Activated naive CD8-positive, alpha-beta T cell (primary cell): Measurements from ENCODE around the gene GPSM3.
"Not testable (repeated sequence)": the region's sequence is repeated elsewhere in the genome, so short reads cannot be mapped to it uniquely, and the experiment has no call there.

ENCODE experiments used
- H3K27ac Mint-ChIP-seq: one replicate; pipeline ENCODE4 v1.8.0; 2021; ENCODE audit warnings: mixed read lengths
- H3K27me3 Mint-ChIP-seq: one replicate; pipeline ENCODE4 v1.8.0; 2021; ENCODE audit warnings: mixed read lengths
- H3K36me3 Mint-ChIP-seq: one replicate; pipeline ENCODE4 v1.8.0; 2021; ENCODE audit warnings: mixed read lengths
- H3K4me1 Mint-ChIP-seq: one replicate; pipeline ENCODE4 v1.8.0; 2021; ENCODE audit warnings: low read depth, mixed read lengths
- H3K4me3 Mint-ChIP-seq: one replicate; pipeline ENCODE4 v1.8.0; 2021; ENCODE audit warnings: mild to moderate bottlenecking, mixed read lengths
- H3K9me3 Mint-ChIP-seq: one replicate; pipeline ENCODE4 v1.8.0; 2021; ENCODE audit warnings: low read depth, mixed read lengths

Gene GPSM3

DNA sequence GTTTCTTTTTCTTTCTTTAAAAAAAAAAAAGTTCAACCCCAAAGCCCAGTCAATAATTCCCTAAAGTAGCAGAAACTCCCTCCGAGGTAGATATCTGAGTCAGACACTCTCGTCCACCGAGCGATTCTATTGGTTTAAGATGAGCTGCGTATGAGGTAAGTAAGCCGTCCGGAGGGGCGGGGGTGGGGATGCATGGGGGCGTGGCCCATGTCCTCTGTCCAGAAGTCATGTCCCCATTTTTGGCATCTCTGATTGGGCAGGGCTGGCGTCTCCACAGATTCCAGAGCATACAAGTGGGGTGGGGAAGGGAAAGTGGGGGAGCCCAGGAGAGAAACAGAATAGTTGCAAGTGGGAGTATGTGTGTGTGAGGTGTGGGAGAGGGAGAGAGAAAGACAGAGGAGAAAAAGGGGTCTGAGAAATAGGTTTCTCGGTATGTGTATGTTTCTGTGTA is 6.7 kb downstream of the GPSM3 start:
- Mint-ChIP-seq H3K4me3 (peak overlapping the region; percentile 65), H3K36me3 (peaks cover 13% of the 10 kb centered on the region), H3K27ac (peak overlapping the region; percentile 94), H3K4me1 (peaks cover 52% of the 10 kb centered on the region)
- H3K27me3 Mint-ChIP-seq, H3K9me3 Mint-ChIP-seq: not testable (repeated sequence)

GRCh38 chr6:32184084-32184640 is 8.3 kb downstream of the GPSM3 start, which contains the start of gene AGER:
Gene AGER, minus strand, starts transcription at chr6:32184253. Its CDS starts 31 bp downstream, at chr6:32184222.
- H3K4me1 Mint-ChIP-seq = peaks cover 64% of the 10 kb centered on the region
- H3K36me3 Mint-ChIP-seq = peaks cover 15% of the 10 kb centered on the region
- no peaks in the 10 kb centered on the region for H3K27me3 Mint-ChIP-seq
- no peak within 1 kb of the TSS for H3K4me3 Mint-ChIP-seq
- no peaks in the 10 kb centered on the region for H3K9me3 Mint-ChIP-seq
- peak within 1 kb of the TSS; percentile 61 for H3K27ac Mint-ChIP-seq

DNA sequence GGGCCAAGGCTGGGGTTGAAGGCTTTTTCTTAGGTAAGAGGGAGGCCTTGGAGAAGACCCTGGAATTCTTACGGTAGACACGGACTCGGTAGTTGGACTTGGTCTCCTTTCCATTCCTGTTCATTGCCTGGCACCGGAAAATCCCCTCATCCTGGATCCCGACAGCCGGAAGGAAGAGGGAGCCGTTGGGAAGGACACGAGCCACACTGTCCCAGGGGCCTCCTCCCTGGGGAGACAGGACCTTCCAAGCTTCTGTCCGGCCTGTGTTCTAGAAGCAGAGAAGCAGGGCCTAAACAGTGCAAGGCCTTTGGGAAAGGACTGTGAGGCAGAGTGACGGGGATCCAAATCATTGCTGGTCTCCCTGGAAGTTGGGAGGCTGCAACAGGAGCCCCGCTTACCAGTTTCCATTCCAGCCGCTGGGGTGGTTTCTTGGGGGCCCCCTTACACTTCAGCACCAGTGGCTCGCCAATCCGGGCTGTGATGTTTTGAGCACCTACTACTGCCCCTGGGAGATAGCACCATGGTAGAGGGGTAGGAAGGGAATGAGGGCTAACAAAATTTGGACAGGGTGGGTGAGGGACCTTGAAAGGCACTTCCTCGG is 8.9 kb downstream of the GPSM3 start:
- Mint-ChIP-seq H3K4me1 (peaks cover 64% of the 10 kb centered on the region), H3K36me3 (peaks cover 13% of the 10 kb centered on the region), H3K9me3 (no peaks in the 10 kb centered on the region), H3K4me3 (no peak overlapping the region), H3K27me3 (no peaks in the 10 kb centered on the region), H3K27ac (peak overlapping the region; percentile 46)

DNA sequence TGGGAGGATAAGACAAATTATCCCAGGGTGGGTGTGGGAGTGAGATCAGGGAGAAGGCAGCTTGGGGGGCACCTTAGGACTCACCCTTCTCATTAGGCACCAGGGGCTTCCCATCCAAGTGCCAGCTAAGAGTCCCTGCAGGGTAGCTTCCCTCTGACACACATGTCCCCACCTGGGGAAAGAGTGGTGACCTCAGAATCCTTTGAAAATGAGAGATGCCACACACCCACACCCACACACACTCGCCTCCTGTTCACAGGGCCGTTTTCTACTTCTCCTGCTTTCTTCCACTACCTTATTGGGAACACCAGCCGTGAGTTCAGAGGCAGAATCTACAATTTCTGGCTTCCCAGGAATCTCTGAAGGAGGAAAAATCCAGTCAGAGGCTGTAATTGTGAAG is 9.4 kb downstream of the GPSM3 start:
- peaks cover 13% of the 10 kb centered on the region for H3K36me3 Mint-ChIP-seq
- H3K9me3 Mint-ChIP-seq = no peaks in the 10 kb centered on the region
- no peaks in the 10 kb centered on the region for H3K27me3 Mint-ChIP-seq
- no peak overlapping the region for H3K4me3 Mint-ChIP-seq
- H3K27ac Mint-ChIP-seq = peak overlapping the region; percentile 50
- H3K4me1 Mint-ChIP-seq = peaks cover 59% of the 10 kb centered on the region

- Mint-ChIP-seq H3K27ac (peak overlapping the region; percentile 50), H3K9me3 (no peaks in the 10 kb centered on the region), H3K4me3 (no peak overlapping the region), H3K27me3 (no peaks in the 10 kb centered on the region), H3K4me1 (peaks cover 56% of the 10 kb centered on the region), H3K36me3 (peaks cover 12% of the 10 kb centered on the region)
These were observed 9.9 kb downstream of the GPSM3 start for GRCh38 chr6:32182555-32182981.

DNA sequence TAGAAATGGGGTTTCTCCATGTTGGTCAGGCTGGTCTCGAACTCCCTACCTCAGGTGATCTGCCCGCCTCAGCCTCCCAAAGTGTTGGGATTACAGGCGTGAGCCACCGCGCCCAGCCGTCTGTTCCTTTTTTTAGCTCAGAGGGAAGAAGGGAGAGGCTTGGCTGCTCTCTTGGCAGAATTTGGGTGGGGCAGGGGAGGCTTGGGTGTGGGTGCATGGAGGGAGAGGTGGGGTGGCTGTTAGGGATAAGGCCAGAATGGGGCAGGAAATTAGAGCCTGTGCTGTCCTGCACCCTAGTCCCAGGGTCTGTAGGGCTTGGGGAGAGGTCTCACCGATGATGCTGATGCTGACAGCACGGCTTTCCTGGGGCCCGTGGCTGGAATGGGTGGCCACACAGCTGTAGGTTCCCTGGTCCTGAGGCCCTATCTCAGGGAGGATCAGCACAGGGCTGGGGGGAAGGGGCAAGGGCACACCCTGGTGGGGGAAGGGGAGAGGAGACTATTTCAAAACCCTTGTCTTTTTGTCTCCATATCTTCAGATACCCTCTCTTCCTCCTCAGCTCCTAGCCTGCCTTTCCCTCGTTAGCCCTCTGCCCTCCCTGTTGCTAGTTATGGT is 10.4 kb downstream of the GPSM3 start:
- H3K4me3 Mint-ChIP-seq = no peak overlapping the region
- H3K36me3 Mint-ChIP-seq = peaks cover 8% of the 10 kb centered on the region
- H3K27me3 Mint-ChIP-seq = no peaks in the 10 kb centered on the region
- peak overlapping the region; percentile 77 for H3K27ac Mint-ChIP-seq
- no peaks in the 10 kb centered on the region for H3K9me3 Mint-ChIP-seq
- H3K4me1 Mint-ChIP-seq = peaks cover 56% of the 10 kb centered on the region

GRCh38 chr6:32181148-32181702 is 11.2 kb downstream of the GPSM3 start:
- no peak overlapping the region for H3K4me3 Mint-ChIP-seq
- H3K4me1 Mint-ChIP-seq = peaks cover 56% of the 10 kb centered on the region
- H3K27me3 Mint-ChIP-seq = no peaks in the 10 kb centered on the region
- H3K27ac Mint-ChIP-seq = peak overlapping the region; percentile 77
- peaks cover 8% of the 10 kb centered on the region for H3K36me3 Mint-ChIP-seq
- no peaks in the 10 kb centered on the region for H3K9me3 Mint-ChIP-seq

GRCh38 chr6:32179766-32180405 is 12.6 kb downstream of the GPSM3 start:
- Mint-ChIP-seq H3K27ac (peak overlapping the region; percentile 90), H3K4me1 (peaks cover 52% of the 10 kb centered on the region), H3K36me3 (peaks cover 4% of the 10 kb centered on the region), H3K4me3 (peak overlapping the region; percentile 91), H3K9me3 (no peaks in the 10 kb centered on the region), H3K27me3 (no peaks in the 10 kb centered on the region)

GRCh38 chr6:32178547-32179440 is 13.6 kb downstream of the GPSM3 start:
- Mint-ChIP-seq H3K36me3 (peaks cover 4% of the 10 kb centered on the region), H3K4me3 (peak overlapping the region; percentile 91), H3K27ac (peak overlapping the region; percentile 90), H3K27me3 (no peaks in the 10 kb centered on the region), H3K4me1 (peaks cover 62% of the 10 kb centered on the region), H3K9me3 (no peaks in the 10 kb centered on the region)

- H3K4me1 Mint-ChIP-seq = peaks cover 71% of the 10 kb centered on the region
- no peaks in the 10 kb centered on the region for H3K27me3 Mint-ChIP-seq
- peak within 1 kb of the TSS; percentile 91 for H3K4me3 Mint-ChIP-seq
- H3K27ac Mint-ChIP-seq = peak within 1 kb of the TSS; percentile 90
- peaks cover 4% of the 10 kb centered on the region for H3K36me3 Mint-ChIP-seq
- H3K9me3 Mint-ChIP-seq = no peaks in the 10 kb centered on the region
These were observed 14.5 kb downstream of the GPSM3 start, which contains the start of gene RNF5 for GRCh38 chr6:32177788-32178546. Gene RNF5, plus strand, starts transcription at chr6:32178405. Its CDS starts 107 bp downstream, at chr6:32178512.

DNA sequence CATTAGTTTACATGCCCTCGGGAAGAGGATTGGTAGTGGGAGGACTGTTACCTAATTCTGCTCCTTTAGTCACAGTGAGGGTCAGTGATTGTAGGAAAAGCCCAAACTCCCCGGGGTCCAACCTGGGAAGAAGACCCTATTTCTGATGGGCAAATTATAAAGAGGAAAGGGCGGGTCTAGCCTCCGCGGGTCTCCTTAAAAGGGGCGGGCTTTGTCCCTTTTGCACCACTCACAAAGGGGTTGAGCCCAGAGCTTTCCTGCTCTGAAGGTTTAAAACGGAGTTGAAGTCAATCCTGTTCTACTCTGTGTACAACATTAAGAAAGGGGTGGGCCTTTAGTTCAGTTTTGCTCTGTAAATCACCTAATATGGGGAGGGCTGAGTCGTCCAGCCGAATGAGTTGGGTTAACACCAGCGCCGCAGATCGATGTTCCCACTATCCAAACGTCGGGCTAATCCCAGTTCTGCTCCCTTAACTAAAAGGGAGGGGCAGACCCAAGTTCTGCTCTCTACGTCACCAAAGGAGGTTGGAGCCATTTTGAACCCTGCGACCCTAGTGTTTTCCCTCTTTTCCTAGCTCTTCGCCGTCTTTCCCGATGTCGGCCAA is 15.2 kb downstream of the GPSM3 start:
- Mint-ChIP-seq H3K36me3 (peaks cover 4% of the 10 kb centered on the region), H3K4me3 (peak overlapping the region; percentile 91), H3K4me1 (peaks cover 73% of the 10 kb centered on the region), H3K9me3 (no peaks in the 10 kb centered on the region), H3K27me3 (no peaks in the 10 kb centered on the region), H3K27ac (peak overlapping the region; percentile 90)

DNA sequence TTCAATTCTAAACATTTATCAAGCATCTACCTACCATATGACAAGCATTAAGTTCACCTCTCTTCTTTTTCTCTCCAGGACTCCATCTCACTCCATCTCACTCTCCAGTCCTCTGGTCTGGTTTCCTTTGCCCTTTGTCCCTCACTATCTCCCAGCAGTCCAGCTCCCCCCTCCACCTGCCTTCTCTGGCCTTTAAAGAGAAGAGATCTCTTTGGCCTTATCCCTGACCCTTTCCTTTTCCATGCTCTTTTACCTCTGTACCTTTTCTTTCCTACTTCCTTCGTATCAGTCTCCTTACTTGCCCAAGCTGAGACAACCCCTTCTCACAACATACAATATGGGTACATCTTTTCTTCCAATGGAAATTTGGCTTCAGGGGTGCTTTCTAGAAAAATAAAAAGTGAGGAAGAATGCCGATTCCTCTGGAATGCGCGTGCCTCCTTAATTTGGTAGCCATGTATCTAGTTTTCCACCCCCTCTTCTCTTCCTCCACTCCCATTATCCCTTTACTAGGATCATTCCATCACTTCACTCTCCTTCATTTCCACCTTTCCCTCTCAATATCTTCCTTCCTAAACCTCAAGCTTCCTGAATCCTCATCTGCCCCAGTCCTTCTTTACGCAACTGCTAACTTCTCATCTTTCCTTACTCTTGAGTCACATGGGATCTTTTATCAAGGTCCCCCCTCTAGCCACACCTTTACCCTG is 15.8 kb downstream of the GPSM3 start:
- peak overlapping the region; percentile 90 for H3K27ac Mint-ChIP-seq
- no peaks in the 10 kb centered on the region for H3K9me3 Mint-ChIP-seq
- no peaks in the 10 kb centered on the region for H3K27me3 Mint-ChIP-seq
- peak overlapping the region; percentile 91 for H3K4me3 Mint-ChIP-seq
- H3K36me3 Mint-ChIP-seq = peaks cover 4% of the 10 kb centered on the region
- H3K4me1 Mint-ChIP-seq = peaks cover 73% of the 10 kb centered on the region
